HG02840 (cell line): ENCODE data around the gene MCL1.

Experiments used
- ATAC-seq: cut with Tn5 transposase; IDR thresholded peaks from one replicate; pipeline ENCODE4 v1.9.1; 2021; ENCODE audit warnings: mild to moderate bottlenecking, moderate library complexity, moderate number of reproducible peaks; ENCODE audit not compliant: unreplicated experiment, low FRiP score

The MCL1 gene

GRCh38 chr1:150546294-150546937 lies 33.0 kb downstream of the MCL1 start:
- no peak for ATAC-seq

DNA sequence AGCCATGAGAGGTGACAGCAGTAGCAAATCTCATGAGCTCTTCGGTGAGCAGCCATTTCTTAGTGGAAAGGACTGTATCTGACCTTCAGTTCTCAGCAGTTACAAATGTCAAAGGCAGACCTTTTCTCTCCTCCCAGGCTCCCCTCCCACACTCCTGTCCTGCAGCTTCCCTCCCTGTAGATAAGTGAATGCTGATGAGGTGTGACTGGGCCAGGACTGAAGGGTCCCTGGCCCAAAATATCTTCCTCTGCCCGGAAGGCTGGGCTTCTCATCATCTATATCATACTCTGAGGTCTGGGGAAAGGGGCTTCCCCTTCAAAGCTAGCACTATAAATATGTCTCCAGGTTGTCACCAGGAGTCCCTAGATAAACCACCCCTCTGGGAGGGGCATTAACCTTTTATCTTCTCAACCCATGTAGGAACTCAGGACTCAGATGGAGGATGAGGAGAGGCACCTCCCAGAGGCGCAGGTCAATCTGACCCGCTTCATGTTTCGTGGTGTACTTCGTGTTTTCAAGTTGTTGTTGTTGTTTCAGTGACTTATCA lies 33.9 kb downstream of the MCL1 start:
- no peak for ATAC-seq

DNA sequence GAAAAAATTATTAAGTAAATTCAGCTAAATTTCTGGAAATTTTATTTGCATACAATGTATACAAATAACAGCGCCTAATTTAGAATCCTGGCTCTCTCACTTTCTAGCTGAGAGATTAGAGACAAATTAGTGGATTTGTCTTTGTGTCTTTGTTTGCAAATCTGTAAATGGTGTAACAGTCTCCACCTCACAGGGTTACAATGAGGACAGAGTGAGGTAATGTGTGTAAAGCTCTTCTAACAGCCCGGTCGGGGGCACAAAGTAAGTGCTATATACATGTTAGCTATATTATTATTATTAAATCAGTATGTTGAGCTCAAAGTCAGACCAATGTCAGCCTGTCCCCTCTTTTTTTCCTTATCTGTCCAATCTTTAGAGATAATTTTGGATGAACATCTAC lies 35.2 kb downstream of the MCL1 start:
- no peak for ATAC-seq

GRCh38 chr1:150543500-150544143 lies 35.8 kb downstream of the MCL1 start:
- no peak for ATAC-seq

DNA sequence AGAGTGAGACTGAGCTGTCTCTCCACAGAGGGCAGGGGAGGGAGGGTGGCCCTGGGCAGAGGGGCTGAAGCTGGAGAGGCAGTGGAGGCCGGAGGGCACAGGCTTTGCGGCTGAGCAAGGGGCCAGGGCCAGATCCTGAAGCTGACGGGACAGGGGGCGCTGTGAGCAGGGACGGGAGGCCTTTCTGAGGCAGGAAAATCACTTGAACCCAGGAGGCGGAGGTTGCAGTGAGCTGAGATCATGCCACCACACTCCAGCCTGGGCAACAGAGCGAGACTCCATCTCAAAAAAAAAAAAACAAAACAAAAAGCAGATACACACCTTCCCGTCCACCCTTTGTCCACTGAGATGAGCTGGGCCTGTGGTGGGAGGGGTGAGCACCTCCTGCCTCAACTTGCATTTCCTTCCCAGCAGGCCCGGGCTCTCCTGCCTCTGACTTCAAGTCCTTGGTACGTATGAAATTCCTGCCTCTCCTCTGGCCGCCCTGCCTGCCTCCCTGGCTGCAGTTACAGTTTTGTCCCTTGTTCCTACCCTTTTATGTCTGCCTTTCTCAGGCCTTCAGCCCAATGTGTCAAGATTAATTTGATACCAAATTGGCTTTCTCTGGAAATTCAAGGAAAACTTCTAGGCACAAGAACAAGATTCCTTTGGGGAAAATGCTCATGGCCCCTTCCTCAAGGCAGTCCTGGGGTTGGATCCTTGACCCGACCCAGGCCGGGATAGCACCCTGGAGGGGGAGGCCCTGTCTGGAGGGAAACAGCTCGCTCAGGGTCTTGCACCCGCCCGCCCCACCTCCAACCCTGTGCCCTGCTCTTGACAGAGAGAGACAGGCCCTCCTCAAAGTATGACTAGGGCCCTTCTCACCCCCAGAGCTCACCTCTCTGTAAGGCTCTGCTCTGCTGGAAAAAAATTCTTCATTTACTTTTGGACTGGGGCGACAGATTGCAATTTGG lies 41.4 kb downstream of the MCL1 start:
- ATAC-seq: no peak

DNA sequence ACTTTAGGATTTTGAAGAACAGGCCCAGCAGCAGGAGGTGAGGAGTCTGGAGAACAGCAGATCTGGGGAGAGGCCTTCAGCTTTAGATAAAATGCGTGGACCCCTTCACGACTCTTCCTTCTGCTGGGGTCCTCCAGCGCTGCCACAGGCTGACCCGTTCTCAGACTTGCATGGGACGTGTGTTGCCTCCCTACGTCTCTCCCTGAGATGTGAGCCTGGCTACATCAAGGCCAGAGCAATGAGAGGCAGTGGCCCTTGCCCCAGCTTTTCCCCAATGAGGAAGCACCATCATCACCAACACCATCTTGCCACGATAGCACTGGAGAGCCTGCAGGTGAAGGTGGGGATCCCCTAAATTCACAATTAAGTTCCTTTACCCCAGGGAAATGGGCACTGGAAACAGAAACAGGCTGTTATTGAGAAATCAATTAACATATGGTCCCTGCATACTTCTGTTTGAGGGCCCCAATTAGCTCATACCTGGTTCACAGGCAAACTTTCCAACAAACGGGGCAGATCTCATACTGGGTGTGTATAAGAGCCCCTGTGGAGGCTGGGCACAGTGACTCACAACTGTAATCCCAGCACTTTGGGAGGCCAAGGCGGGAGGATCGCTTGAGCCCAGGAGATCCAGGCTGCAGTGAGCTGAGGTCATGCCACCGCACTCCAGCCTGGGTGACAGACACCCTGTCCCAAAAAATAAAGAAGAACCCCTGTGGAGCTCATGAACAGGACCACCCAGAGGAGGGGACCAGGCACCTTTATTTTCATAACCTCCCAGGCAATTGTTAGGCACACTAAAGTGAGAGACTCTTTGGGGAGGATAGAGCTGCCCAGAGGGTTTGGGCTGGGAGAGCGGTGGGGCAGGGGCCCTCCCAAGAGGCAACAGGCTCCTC lies 42.3 kb downstream of the MCL1 start:
- ATAC-seq: no peak

DNA sequence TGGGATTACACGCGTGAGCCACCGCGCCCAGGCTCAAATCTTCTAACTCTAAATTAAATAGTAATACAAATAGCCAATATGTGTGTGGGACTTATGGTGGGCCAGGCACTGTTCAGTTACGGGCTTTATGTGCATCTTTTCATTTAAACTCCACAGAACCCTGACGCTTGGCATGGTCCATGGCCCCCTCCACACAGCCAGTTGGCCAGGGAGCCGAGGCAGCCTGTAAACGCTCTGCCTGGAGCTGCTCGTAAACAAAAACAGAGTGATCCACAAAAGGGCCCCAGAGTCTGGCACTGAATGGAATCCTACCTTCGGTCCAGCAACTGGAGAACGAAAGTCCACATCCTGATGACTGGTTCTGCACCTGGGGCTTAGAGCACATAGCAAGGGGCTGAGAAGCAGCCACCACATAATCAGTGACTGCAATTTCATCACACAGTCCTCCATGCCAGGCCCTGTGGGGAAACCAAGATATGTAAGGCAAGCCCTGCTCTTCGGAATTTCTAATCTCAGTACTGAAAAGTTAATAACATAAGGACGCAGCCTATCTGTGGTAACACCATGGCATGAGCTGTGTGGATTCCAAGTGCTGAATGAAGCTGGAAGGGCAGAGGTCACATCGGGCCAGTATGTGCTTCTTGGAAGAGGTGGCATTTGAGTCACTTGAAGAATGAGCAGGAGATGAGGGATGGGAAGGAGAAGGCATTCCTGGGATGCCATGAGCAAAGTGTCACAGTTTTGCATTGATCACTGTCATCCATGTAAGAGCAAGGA lies 43.7 kb downstream of the MCL1 start:
- no peak for ATAC-seq

DNA sequence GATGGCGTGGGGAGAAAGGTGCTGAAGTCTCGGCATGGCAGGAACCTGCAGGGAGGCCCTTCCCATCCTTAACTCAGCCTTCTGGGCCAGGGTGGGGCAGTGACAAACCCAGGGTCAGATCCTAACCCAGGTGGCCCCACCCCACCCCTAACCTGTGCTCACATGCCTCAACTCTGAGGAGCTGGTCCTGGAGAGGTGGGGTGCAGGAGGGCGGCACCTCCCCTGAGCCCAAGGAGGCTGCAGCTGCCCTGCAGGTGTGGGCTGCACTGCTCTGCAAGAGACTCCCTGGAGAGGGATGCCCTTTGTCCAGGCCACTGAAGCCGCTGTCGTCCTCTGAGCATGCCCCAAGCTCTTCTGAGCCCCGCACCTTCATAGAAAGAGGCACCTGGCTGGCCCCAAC lies 45.4 kb downstream of the MCL1 start:
- ATAC-seq: no peak

DNA sequence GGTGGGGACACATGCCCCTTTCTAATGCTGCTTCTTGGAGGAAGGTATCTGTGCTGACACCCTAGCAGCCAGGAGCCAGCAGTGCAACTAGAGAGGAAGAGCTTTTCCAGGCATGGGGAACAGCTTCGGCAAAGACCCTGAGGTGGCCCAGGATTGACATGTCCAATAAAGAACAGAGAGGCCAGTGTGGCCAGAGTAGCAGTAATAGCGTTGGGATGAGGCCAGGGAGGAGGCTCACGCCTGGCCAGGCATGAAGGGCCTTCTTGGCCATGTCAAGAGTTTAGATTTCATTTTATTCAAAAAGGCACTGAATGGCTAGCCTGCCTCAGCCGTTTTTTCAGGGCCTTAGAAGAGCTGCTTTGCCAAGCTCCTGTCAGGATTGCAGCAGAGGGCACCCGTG lies 46.5 kb downstream of the MCL1 start:
- no peak for ATAC-seq

DNA sequence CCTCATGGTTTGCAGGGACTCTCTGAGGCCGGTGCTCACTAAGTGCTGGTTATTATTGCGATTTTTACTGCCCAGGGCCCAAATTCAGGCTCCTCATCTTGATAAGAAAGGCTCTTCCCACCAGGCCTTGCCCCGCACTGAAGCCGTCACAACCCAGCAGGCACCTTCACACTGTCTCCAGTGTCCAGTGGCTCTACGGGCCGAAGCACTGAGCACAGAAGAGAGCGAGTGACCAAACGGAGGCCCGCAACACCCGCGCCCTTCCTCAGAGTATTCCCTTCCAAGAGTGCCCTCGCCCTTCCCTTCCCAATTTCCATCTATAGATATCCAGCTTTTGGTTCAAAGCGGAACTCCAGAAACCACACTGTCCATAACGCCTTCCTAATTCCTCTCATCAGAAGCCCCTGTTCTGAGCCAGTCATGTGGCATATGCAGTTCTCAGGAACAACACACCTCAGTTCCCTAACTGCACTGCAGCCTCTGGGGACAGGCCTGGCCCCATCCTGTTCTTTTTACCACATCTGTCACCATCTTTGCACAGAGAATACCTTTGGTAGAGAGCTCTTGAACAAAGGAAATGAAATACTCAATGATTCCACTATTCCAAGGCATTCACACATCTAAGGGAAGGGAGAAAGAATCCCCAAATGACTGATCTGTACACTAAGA lies 48.8 kb downstream of the MCL1 start:
- no peak for ATAC-seq

GRCh38 chr1:150529017-150529416 lies 50.4 kb downstream of the MCL1 start:
- ATAC-seq: no peak

DNA sequence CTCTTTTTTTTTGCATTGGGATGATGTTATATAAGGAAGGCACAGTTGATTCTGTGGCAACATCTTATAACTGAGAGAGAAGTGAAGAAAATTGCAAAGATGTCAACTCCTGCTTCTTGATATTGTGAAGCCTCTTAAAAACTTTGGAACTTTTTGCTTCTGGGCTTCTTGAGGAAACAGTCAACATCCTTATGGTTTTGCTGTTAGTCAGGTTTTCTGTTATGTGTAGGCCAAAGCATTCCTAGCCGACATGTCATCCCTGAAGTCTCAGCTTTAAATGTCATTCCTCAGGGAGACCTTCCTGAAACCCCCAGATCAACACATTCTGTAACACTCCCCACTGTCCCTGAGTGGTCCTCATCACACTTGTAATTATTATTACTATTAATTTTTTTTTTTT lies 51.2 kb downstream of the MCL1 start:
- ATAC-seq: no peak

- ATAC-seq: no peak
Measured at GRCh38 chr1:150525348-150525747, 54.1 kb downstream of the MCL1 start.
